Measurements from ENCODE around the gene THUMPD1. TPM values are rescaled to one million over a fixed set of nuclear protein-coding genes. Genes with fewer than 3 reads are reported as not detected.
"Not testable (repeated sequence)": the region's sequence is repeated elsewhere in the genome, so short reads cannot be mapped to it uniquely, and the experiment has no call there.

THUMPD1 gene
- total and polyA plus RNA-seq, 4 donors: 15.3 to 38.1 (median 28.5) TPM

GRCh38 chr16:20695024-20695423 lies 46.6 kb downstream of the THUMPD1 start:
- no peak overlapping the region for H3K4me3 ChIP-seq (ENCODE audit: low read length in 2 of 2)
- no peaks in the 10 kb centered on the region for H3K4me1 ChIP-seq (ENCODE audit: control insufficient read depth in 1 of 2, insufficient read depth in 2 of 2, low read length in 2 of 2)
- DNase-seq (no peak), ATAC-seq (ENCODE audit: low FRiP score) (no peak)
- 61 to 63% methylated on average over 4 of the region's 4 CpGs for WGBS, 2 donors
- no peaks in the 10 kb centered on the region for H3K9me3 ChIP-seq (ENCODE audit: control insufficient read depth, low read length)
- H3K27me3 ChIP-seq (ENCODE audit: control insufficient read depth in 1 of 2, insufficient read depth in 2 of 2, low read length in 1 of 2): no peaks in the 10 kb centered on the region
- intact Hi-C loops (cut with DNase I): no loop called here
- H3K36me3 ChIP-seq (ENCODE audit: control insufficient read depth in 1 of 2, insufficient read depth in 2 of 2, low read length in 1 of 2): no peaks in the 10 kb centered on the region
- no peak overlapping the region for H3K27ac ChIP-seq (ENCODE audit: low read depth in 1 of 2, low read length in 2 of 2)

GRCh38 chr16:20694096-20694495 lies 47.5 kb downstream of the THUMPD1 start:
- H3K4me3 ChIP-seq (ENCODE audit: low read length in 2 of 2); H3K27me3 ChIP-seq (ENCODE audit: control insufficient read depth in 1 of 2, insufficient read depth in 2 of 2, low read length in 1 of 2); H3K27ac ChIP-seq (ENCODE audit: low read depth in 1 of 2, low read length in 2 of 2); intact Hi-C loops (cut with DNase I); DNase-seq; H3K4me1 ChIP-seq (ENCODE audit: control insufficient read depth in 1 of 2, insufficient read depth in 2 of 2, low read length in 2 of 2); H3K36me3 ChIP-seq (ENCODE audit: control insufficient read depth in 1 of 2, insufficient read depth in 2 of 2, low read length in 1 of 2); ATAC-seq (ENCODE audit: low FRiP score); H3K9me3 ChIP-seq (ENCODE audit: control insufficient read depth, low read length): not testable (repeated sequence)
- WGBS, 2 donors: 73 to 83% methylated on average over 6 of the region's 6 CpGs

GRCh38 chr16:20689668-20690067 lies 52.0 kb downstream of the THUMPD1 start:
- ATAC-seq (ENCODE audit: low FRiP score) (no peak), DNase-seq (no peak)
- intact Hi-C loops (cut with DNase I): no loop called here
- H3K27me3 ChIP-seq (ENCODE audit: control insufficient read depth in 1 of 2, insufficient read depth in 2 of 2, low read length in 1 of 2): no peaks in the 10 kb centered on the region
- no peaks in the 10 kb centered on the region for H3K4me1 ChIP-seq (ENCODE audit: control insufficient read depth in 1 of 2, insufficient read depth in 2 of 2, low read length in 2 of 2)
- no peak overlapping the region for H3K4me3 ChIP-seq (ENCODE audit: low read length in 2 of 2)
- no peaks in the 10 kb centered on the region for H3K9me3 ChIP-seq (ENCODE audit: control insufficient read depth, low read length)
- H3K27ac ChIP-seq (ENCODE audit: low read depth in 1 of 2, low read length in 2 of 2): no peak overlapping the region
- no peaks in the 10 kb centered on the region for H3K36me3 ChIP-seq (ENCODE audit: control insufficient read depth in 1 of 2, insufficient read depth in 2 of 2, low read length in 1 of 2)

GRCh38 chr16:20683812-20684211 lies 57.8 kb downstream of the THUMPD1 start:
- intact Hi-C loops (cut with DNase I): no loop called here
- no peak overlapping the region for H3K4me3 ChIP-seq (ENCODE audit: low read length in 2 of 2)
- H3K4me1 ChIP-seq (ENCODE audit: control insufficient read depth in 1 of 2, insufficient read depth in 2 of 2, low read length in 2 of 2): no peaks in the 10 kb centered on the region
- H3K9me3 ChIP-seq (ENCODE audit: control insufficient read depth, low read length): no peaks in the 10 kb centered on the region
- WGBS, 2 donors: 80 to 95% methylated on average over 1 of the region's 1 CpG
- ATAC-seq (ENCODE audit: low FRiP score) (no peak), DNase-seq (no peak)
- no peaks in the 10 kb centered on the region for H3K36me3 ChIP-seq (ENCODE audit: control insufficient read depth in 1 of 2, insufficient read depth in 2 of 2, low read length in 1 of 2)
- H3K27me3 ChIP-seq (ENCODE audit: control insufficient read depth in 1 of 2, insufficient read depth in 2 of 2, low read length in 1 of 2): no peaks in the 10 kb centered on the region
- H3K27ac ChIP-seq (ENCODE audit: low read depth in 1 of 2, low read length in 2 of 2): no peak overlapping the region

Other genes starting within 250 kb of the THUMPD1 start
- not detected for gene ACSM2B, start 165.5 kb downstream of the THUMPD1 start, total RNA-seq
- not detected for gene ACSM2B, start 165.5 kb downstream of the THUMPD1 start, polyA plus RNA-seq
- under 1 TPM; 0.42 to 0.63 TPM for gene ACSM1, start 44.1 kb downstream of the THUMPD1 start, total RNA-seq
- gene ACSM1, start 44.1 kb downstream of the THUMPD1 start, polyA plus RNA-seq: under 1 TPM in 1 of 2 donors, not detected in 1; 0.64 TPM
- 1 to 10 TPM; 1.1 to 2.2 TPM for gene ACSM3, start 22.2 kb upstream of the THUMPD1 start, total RNA-seq
- under 1 TPM; 0.49 to 0.88 TPM for gene ACSM3, start 22.2 kb upstream of the THUMPD1 start, polyA plus RNA-seq
- gene ERI2, start 64.7 kb upstream of the THUMPD1 start, total RNA-seq: 10 to 100 TPM in 1 of 2 donors, 1 to 10 TPM in 1; 6.7 to 14.3 TPM
- 10 to 100 TPM; 12.7 to 14.3 TPM for gene ERI2, start 64.7 kb upstream of the THUMPD1 start, polyA plus RNA-seq
- gene REXO5, start 64.7 kb upstream of the THUMPD1 start, total RNA-seq: 1 to 10 TPM; 1.1 to 3.0 TPM
- gene REXO5, start 64.7 kb upstream of the THUMPD1 start, polyA plus RNA-seq: 1 to 10 TPM in 1 of 2 donors, under 1 TPM in 1; 0.88 to 2.2 TPM
- 10 to 100 TPM; 29.5 to 54.5 TPM for gene DCUN1D3, start 158.5 kb upstream of the THUMPD1 start, total RNA-seq
- gene DCUN1D3, start 158.5 kb upstream of the THUMPD1 start, polyA plus RNA-seq: 1 to 10 TPM; 3.9 to 4.1 TPM
- gene LYRM1, start 159.0 kb upstream of the THUMPD1 start, total RNA-seq: 10 to 100 TPM; 18.1 to 24.3 TPM
- gene LYRM1, start 159.0 kb upstream of the THUMPD1 start, polyA plus RNA-seq: 10 to 100 TPM; 27.3 to 44.2 TPM